ENCODE data around the gene DPP3. TPM values are rescaled to one million over a fixed set of nuclear protein-coding genes. Genes with fewer than 3 reads are reported as not detected.

DPP3 gene
- total RNA-seq: 31.9 and 42.6 TPM in 2 replicates

GRCh38 chr11:66480117-66480938 lies at the start of gene DPP3:
Gene DPP3, plus strand, starts transcription at chr11:66480434. Its CDS starts 1,767 bp downstream, at chr11:66482201.

GRCh38 chr11:66438504-66439466 lies 41.4 kb upstream of the DPP3 start, which contains the start of gene MRPL11:
Gene MRPL11, minus strand, starts transcription at chr11:66438848. Its CDS starts 94 bp downstream, at chr11:66438754.

GRCh38 chr11:66466225-66467033 lies 13.8 kb upstream of the DPP3 start, which contains the start of gene PELI3:
Gene PELI3, plus strand, starts transcription at chr11:66466905. Its CDS starts 1,224 bp downstream, at chr11:66468129.

GRCh38 chr11:66510271-66510989 lies 30.2 kb downstream of the DPP3 start, which contains the start of gene BBS1:
Gene BBS1, plus strand, starts transcription at chr11:66510635. Its CDS starts 25 bp downstream, at chr11:66510660.

GRCh38 chr11:66545701-66546367 lies 65.6 kb downstream of the DPP3 start, which contains the start of gene ZDHHC24:
Gene ZDHHC24, minus strand, starts transcription at chr11:66546048. Its CDS starts 45 bp downstream, at chr11:66546003.

GRCh38 chr11:66546368-66546965 lies 66.2 kb downstream of the DPP3 start, which contains the start of gene ACTN3:
Gene ACTN3, plus strand, starts transcription at chr11:66546903. Its CDS starts 35 bp downstream, at chr11:66546938.

Other genes starting within 250 kb of the DPP3 start
- 14.2 and 16.7 TPM in 2 replicates for gene KLC2, start 222.7 kb upstream of the DPP3 start, total RNA-seq
- 49.6 and 64.0 TPM in 2 replicates for gene RAB1B, start 211.8 kb upstream of the DPP3 start, total RNA-seq
- 0.17 TPM in 1 of 2 replicates, not detected in the other for gene CNIH2, start 202.3 kb upstream of the DPP3 start, total RNA-seq
- gene YIF1A, start 191.3 kb upstream of the DPP3 start, total RNA-seq: 164 and 174 TPM in 2 replicates
- 0.09 and 0.16 TPM in 2 replicates for gene TMEM151A, start 188.5 kb upstream of the DPP3 start, total RNA-seq
- gene CD248, start 163.4 kb upstream of the DPP3 start, total RNA-seq: 168 and 193 TPM in 2 replicates
- gene RIN1, start 144.0 kb upstream of the DPP3 start, total RNA-seq: 15.4 and 28.7 TPM in 2 replicates
- gene BRMS1, start 135.3 kb upstream of the DPP3 start, total RNA-seq: 44.8 and 49.3 TPM in 2 replicates
- gene B4GAT1, start 132.8 kb upstream of the DPP3 start, total RNA-seq: 24.6 and 41.6 TPM in 2 replicates
- 0.17 and 0.47 TPM in 2 replicates for gene SLC29A2, start 108.7 kb upstream of the DPP3 start, total RNA-seq
- gene NPAS4, start 59.4 kb upstream of the DPP3 start, total RNA-seq: not detected in 2 replicates
- 27.6 and 34.5 TPM in 2 replicates for gene MRPL11, start 41.6 kb upstream of the DPP3 start, total RNA-seq
- 13.6 and 18.8 TPM in 2 replicates for gene PELI3, start 13.5 kb upstream of the DPP3 start, total RNA-seq
- 21.9 and 36.9 TPM in 2 replicates for gene BBS1, start 30.2 kb downstream of the DPP3 start, total RNA-seq
- gene ZDHHC24, start 65.6 kb downstream of the DPP3 start, total RNA-seq: 8.0 and 10.1 TPM in 2 replicates
- 0.17 and 0.32 TPM in 2 replicates for gene ACTN3, start 66.5 kb downstream of the DPP3 start, total RNA-seq
- gene CTSF, start 88.2 kb downstream of the DPP3 start, total RNA-seq: 28.1 and 42.4 TPM in 2 replicates
- gene CCDC87, start 112.6 kb downstream of the DPP3 start, total RNA-seq: 0.26 and 0.32 TPM in 2 replicates
- gene CCS, start 112.8 kb downstream of the DPP3 start, total RNA-seq: 72.0 and 81.9 TPM in 2 replicates
- 16.2 and 17.3 TPM in 2 replicates for gene RBM14, start 136.2 kb downstream of the DPP3 start, total RNA-seq
- 118 and 174 TPM in 2 replicates for gene RBM4, start 158.3 kb downstream of the DPP3 start, total RNA-seq
- 29.3 and 60.4 TPM in 2 replicates for gene RBM4B, start 197.5 kb downstream of the DPP3 start, total RNA-seq
- gene SPTBN2, start 248.8 kb downstream of the DPP3 start, total RNA-seq: 0.47 and 2.3 TPM in 2 replicates